ENCODE measurements around the gene ZNF17. TPM values are rescaled to one million over a fixed set of nuclear protein-coding genes. Genes with fewer than 3 reads are reported as not detected.

The ZNF17 gene
- total RNA-seq, 1 donor from 2014 or later: 5.1 TPM

- DNase-seq (ENCODE audit: extremely low read depth, low read depth, low spot score): no peak
Observed at GRCh38 chr19:57421037-57421436, 10.1 kb downstream of the ZNF17 start.

DNA sequence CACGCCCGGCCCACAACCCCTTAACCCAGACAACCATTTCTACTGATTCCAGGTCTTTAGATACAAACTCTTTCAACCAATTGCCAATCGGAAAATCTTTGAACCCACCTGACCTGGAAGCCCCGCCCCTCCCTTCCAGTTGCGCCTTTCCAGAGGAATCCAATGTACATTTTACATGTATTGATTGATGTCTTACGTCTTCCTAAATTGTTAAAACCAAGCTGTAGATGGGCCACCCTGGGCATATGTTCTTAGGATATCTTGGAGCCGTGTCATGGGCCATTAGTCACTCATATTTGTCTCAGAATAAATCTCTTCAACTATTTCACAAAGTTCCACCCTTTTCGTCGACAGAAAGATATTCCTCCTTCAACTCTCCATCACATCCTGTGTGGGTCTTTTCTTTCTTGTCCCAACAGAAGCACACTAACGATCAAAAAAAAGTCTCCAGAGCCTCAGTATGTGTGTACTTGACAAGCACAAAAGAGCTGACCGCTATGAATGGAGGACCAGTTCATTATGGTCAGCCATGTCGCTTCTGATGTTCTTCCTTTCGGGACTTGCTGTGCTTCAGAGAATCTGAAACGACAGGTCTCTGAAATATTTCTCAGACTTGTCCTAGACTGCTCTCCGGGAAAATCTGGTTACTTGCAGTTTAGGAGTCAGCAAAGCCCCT, 23.6 kb downstream of the ZNF17 start:
- DNase-seq (ENCODE audit: extremely low read depth, low read depth, low spot score): no peak

DNA sequence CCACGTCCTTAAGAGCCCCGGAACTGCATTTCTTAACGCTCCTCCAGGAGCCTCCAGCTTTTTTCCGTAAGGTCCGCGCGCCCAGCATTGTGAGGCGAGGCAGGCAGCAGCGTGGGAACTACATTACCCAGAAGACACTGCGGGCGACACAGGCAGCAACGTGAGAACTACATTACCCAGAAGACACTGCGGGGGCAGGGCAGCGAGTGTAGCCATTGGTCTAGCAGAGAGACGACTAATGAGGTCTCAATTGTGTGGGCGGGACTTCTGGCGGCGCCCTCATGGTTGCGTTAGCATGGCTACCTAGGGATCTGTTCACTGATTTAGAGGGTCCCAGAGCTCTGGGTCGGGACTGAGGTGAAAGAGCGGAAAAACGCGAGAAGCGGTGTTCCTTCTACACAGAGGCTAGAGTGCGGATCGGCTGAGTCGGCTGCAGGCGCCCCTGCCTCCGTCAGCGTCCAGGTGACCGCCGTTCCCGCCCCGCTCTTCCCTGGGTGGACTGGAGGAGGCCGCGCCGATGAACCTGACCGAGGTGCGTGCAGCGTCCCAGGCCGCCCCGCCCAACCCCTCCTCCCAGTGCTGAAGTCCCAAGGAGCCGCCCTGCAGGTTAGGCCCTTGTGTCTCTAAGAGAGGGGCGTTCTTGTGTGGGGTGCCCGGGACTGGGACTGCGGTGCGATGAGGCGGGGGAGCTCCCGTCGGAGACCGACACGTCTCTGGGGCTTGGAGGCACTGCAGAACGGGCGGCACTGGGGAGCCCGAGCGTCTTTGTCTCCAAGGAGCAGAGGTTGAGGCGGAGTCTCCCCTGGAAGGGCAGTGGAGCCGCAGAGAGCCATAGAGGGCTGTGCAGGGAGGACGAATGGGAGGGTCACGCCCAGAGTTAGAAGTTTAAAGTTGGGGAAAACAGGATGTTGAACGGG, 24.4 kb downstream of the ZNF17 start, which contains the start of gene ZNF749:
ZNF749 (plus strand) TSS at position 264 of the 917 bp plus-strand sequence; CDS start at position 518, 254 bp downstream.
- DNase-seq (ENCODE audit: extremely low read depth, low read depth, low spot score): peak; percentile 89

- no peak for DNase-seq (ENCODE audit: extremely low read depth, low read depth, low spot score)
Observed at GRCh38 chr19:57436417-57436816, 25.5 kb downstream of the ZNF17 start.

- no peak for DNase-seq (ENCODE audit: extremely low read depth, low read depth, low spot score)
Observed at GRCh38 chr19:57437931-57438330, 27.0 kb downstream of the ZNF17 start.

DNA sequence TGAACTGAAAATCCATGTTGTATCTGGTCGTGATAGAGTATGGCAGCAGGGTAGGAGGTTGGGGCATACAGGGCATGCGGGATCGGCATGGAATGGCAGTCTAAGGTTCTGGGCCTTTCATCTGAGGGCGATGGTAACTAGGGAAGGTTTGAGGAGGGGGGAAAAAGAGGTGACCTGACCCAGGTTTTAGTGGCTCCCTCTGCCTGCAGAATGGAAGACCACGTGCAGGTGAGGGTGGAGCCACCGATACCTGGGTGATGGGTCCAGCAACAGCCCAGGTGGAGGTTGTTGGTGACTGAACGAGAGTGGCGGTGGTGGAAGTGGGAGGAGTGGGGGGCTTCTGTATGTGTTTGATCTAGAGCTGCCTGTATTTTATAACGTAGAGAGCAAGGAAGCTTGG, 28.0 kb downstream of the ZNF17 start:
- no peak for DNase-seq (ENCODE audit: extremely low read depth, low read depth, low spot score)

- no peak for DNase-seq (ENCODE audit: extremely low read depth, low read depth, low spot score)
Observed at GRCh38 chr19:57441979-57442752, 31.2 kb downstream of the ZNF17 start.

GRCh38 chr19:57443121-57443696, 32.2 kb downstream of the ZNF17 start:
- DNase-seq (ENCODE audit: extremely low read depth, low read depth, low spot score): no peak

DNA sequence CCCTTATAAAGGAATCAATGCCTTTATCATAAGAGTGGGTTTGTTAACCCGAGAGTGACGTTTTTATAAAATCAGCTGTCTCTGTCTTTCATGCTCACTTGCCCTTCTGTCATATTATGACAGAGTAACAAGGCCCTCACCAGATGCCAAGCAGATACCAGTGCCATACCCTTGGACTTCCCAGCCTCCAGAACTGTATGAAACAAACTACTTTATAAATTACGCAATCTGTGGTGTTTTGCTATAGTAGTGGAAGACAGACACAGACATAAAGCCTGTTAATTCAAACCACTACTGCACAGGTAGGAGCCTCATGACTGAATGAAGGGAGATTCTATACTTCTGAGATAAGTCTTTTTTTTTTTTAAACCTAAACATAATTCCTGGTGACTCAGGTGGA, 41.3 kb downstream of the ZNF17 start:
- DNase-seq (ENCODE audit: extremely low read depth, low read depth, low spot score): no peak

DNA sequence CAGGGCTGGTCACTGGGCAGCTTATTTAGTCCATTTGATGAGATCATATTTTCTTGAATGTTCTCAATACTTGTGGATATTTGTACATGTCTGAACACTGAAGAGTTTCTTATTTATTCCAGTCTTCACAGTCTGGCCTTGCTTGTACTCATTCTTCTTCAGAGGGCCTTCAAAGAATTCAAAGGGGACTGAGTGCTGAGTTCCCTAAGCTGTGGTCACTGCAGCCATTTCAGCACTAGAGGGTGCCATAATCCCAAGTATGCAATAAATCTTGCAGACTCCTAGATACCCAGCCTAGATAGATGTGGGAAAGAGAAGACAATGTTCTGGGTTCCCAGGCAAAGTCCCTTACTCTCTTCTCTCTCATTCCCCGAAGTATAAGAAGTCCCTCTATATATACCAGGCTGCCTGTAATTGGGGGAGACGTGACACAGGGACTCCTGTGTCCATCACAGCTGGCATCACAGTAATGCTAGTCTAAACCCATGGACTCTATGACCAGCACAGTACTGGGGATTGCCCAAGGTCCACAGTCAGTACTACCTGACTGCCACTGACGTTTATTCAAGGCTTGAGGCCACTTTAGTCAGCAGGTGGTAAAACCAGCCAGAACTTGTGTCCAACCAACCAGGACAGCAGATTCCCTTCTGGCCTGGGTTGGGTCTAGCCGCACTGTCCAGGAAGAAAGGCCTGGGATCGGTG, 54.9 kb downstream of the ZNF17 start:
- no peak for DNase-seq (ENCODE audit: extremely low read depth, low read depth, low spot score)

DNA sequence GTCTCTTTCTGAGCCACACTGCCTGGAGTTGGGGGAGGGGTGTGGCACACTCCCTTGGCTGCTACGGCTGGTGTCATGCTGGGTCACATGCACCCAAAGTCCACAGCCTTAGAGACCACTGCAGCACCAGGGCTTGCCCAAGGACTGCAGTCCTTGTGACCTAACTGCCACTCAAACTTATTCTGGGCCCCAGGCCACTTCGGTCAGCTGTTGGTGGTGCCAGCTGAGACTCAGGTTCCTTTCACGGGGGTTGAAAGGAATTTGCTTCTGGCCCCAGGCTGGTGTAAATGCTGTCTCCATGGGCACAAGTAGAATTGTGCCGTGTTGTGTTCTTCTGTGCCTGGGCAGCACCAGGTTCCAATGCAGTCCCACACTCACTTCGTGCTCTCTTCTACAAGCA, 55.5 kb downstream of the ZNF17 start:
- no peak for DNase-seq (ENCODE audit: extremely low read depth, low read depth, low spot score)

Other genes starting within 250 kb of the ZNF17 start
- not detected in 2 replicates for gene DUXA, start 243.7 kb upstream of the ZNF17 start, total RNA-seq
- 19.7 and 31.3 TPM in 2 replicates for gene ZNF264, start 219.7 kb upstream of the ZNF17 start, total RNA-seq
- gene AURKC, start 180.1 kb upstream of the ZNF17 start, total RNA-seq: 0.58 TPM in 1 of 2 replicates, not detected in the other
- 8.6 and 15.3 TPM in 2 replicates for gene ZNF805, start 170.5 kb upstream of the ZNF17 start, total RNA-seq
- 37.5 and 57.5 TPM in 2 replicates for gene ZNF460, start 130.7 kb upstream of the ZNF17 start, total RNA-seq
- 6.2 and 8.3 TPM in 2 replicates for gene ZNF543, start 90.7 kb upstream of the ZNF17 start, total RNA-seq
- gene ZNF304, start 59.9 kb upstream of the ZNF17 start, total RNA-seq: 6.3 and 7.2 TPM in 2 replicates
- 23.5 and 24.6 TPM in 2 replicates for gene TRAPPC2B, start 47.6 kb upstream of the ZNF17 start, total RNA-seq
- gene ZNF547, start 47.6 kb upstream of the ZNF17 start, total RNA-seq: 2.3 and 6.1 TPM in 2 replicates
- gene ZNF548, start 21.3 kb upstream of the ZNF17 start, total RNA-seq: 9.9 and 13.8 TPM in 2 replicates
- gene ZNF749, start 24.2 kb downstream of the ZNF17 start, total RNA-seq: 7.5 and 8.0 TPM in 2 replicates
- gene VN1R1, start 46.0 kb downstream of the ZNF17 start, total RNA-seq: 0.39 and 0.76 TPM in 2 replicates
- gene ZNF772, start 66.4 kb downstream of the ZNF17 start, total RNA-seq: 11.3 and 13.4 TPM in 2 replicates
- gene ZNF419, start 76.6 kb downstream of the ZNF17 start, total RNA-seq: 4.1 and 7.9 TPM in 2 replicates
- 6.0 and 9.1 TPM in 2 replicates for gene ZNF773, start 88.8 kb downstream of the ZNF17 start, total RNA-seq
- gene ZNF549, start 116.2 kb downstream of the ZNF17 start, total RNA-seq: 3.2 and 4.5 TPM in 2 replicates
- gene ZNF550, start 148.7 kb downstream of the ZNF17 start, total RNA-seq: 5.1 and 8.6 TPM in 2 replicates
- gene ZNF416, start 167.8 kb downstream of the ZNF17 start, total RNA-seq: 4.4 and 5.0 TPM in 2 replicates
- gene ZIK1, start 173.0 kb downstream of the ZNF17 start, total RNA-seq: 3.9 and 6.7 TPM in 2 replicates
- 1.9 and 6.4 TPM in 2 replicates for gene ZNF530, start 188.7 kb downstream of the ZNF17 start, total RNA-seq
- 12.6 and 18.8 TPM in 2 replicates for gene ZNF134, start 203.1 kb downstream of the ZNF17 start, total RNA-seq
- 8.1 and 12.7 TPM in 2 replicates for gene ZNF211, start 222.0 kb downstream of the ZNF17 start, total RNA-seq